22Rv1 (cell line): Measurements from ENCODE around the gene AMBRA1.

Source experiments
- H3K27ac ChIP-seq: fragments of 450-650 bp; 2 replicates; pipeline ENCODE4 v1.5.1; 2017
- CTCF ChIP-seq: fragments of 450-650 bp; IDR thresholded peaks from 2 replicates; pipeline ENCODE4 v1.5.1; 2017; ENCODE audit warnings: mild to moderate bottlenecking
- ZFX ChIP-seq: fragments of 450-650 bp; IDR thresholded peaks from 2 replicates; pipeline ENCODE4 v1.6.1; 2017; ENCODE audit warnings: antibody characterized with exemption, borderline replicate concordance

Gene AMBRA1

GRCh38 chr11:46522682-46523281, 71.0 kb downstream of the AMBRA1 start:
- no peak overlapping the region for H3K27ac ChIP-seq
- TF ChIP-seq ZFX (no peak), CTCF (no peak)

GRCh38 chr11:46521961-46522681, 71.7 kb downstream of the AMBRA1 start:
- no peak overlapping the region for H3K27ac ChIP-seq
- TF ChIP-seq CTCF: no peak
- TF ChIP-seq ZFX: no peak

- peak overlapping the region; percentile 45 for H3K27ac ChIP-seq
- TF ChIP-seq ZFX (no peak), CTCF (no peak)
Measured at GRCh38 chr11:46520971-46521745, 72.7 kb downstream of the AMBRA1 start.

- TF ChIP-seq ZFX (no peak), CTCF (no peak)
- peak overlapping the region; percentile 31; the same call in 1 of the 2 replicates for H3K27ac ChIP-seq
Measured at GRCh38 chr11:46519351-46519750, 74.5 kb downstream of the AMBRA1 start.

- peak overlapping the region; percentile 31; the same call in 1 of the 2 replicates for H3K27ac ChIP-seq
Measured at GRCh38 chr11:46518928-46519327, 74.9 kb downstream of the AMBRA1 start.

GRCh38 chr11:46514370-46514769, 79.5 kb downstream of the AMBRA1 start:
- TF ChIP-seq ZFX (no peak), CTCF (no peak)
- H3K27ac ChIP-seq: no peak overlapping the region

GRCh38 chr11:46513934-46514342, 79.9 kb downstream of the AMBRA1 start:
- TF ChIP-seq CTCF: no peak
- no peak for TF ChIP-seq ZFX

More at GRCh38 chr11:46513934-46514342, 79.9 kb downstream of the AMBRA1 start:
- no peak overlapping the region for H3K27ac ChIP-seq
